ENCODE results near the gene KLHL40. TPM values are rescaled to one million over a fixed set of nuclear protein-coding genes. Genes with fewer than 3 reads are reported as not detected.

The KLHL40 gene
- total and polyA plus RNA-seq, 4 donors: 0.05 TPM; not detected in 3

DNA sequence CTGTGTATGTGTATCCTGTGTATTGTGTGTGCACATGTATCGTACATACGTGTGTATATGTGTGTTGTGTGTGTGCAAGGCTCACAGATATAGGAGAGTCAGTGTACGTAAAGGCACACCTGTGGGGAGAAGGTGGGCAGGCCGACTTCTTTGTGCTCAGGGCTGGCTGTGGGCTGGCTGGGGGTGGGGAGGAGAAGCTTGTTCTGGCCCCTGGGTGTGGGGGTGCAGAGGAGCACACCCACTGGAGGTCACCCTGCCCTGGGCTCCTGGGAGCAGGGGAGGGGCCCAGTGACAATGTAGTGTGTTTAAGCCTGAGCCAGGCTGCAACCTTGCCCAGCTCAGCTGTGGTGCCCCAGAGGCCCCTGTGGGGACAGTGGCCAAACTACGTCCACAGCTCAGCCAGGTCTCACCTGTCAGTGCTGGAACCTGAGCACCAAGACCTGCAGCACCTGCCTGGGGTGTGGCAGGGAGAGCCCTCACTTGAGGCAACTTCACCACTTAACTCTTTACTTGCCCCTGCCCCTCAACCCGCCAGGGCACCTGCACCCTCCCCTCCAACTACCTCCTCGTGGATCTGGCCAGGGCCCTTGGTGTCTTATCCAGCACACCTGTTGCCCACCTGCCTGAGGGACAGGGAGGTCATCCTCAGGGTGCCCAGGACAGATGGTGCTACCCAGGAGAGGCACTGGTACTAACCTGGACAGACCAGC is 19.9 kb downstream of the KLHL40 start:
- Histone ChIP-seq H3K36me3 (ENCODE audit: control insufficient read depth in 4 of 4, insufficient read depth in 4 of 4, low read length in 4 of 4) (no peaks in the 10 kb centered on the region), H3K27ac (ENCODE audit: low read depth in 1 of 2, low read length in 1 of 2) (no peak overlapping the region), H3K4me1 (ENCODE audit: control insufficient read depth in 5 of 5, insufficient read depth in 5 of 5, low read length in 5 of 5) (no peaks in the 10 kb centered on the region), H3K4me3 (no peak overlapping the region), H3K27me3 (ENCODE audit: control insufficient read depth in 3 of 3, insufficient read depth in 3 of 3, low read length in 2 of 3) (peaks cover 0 to 2% (median 0%) of the 10 kb centered on the region in 3 donors), H3K9ac (ENCODE audit: insufficient read depth in 1 of 2, low read length in 2 of 2) (no peak overlapping the region), H3K9me3 (ENCODE audit: control insufficient read depth in 4 of 4, insufficient read depth in 3 of 4, low read length in 3 of 4) (no peaks in the 10 kb centered on the region)
- 78 to 87% methylated on average over 7 of the region's 7 CpGs for WGBS, 2 donors
- DNase-seq (no peak), ATAC-seq (ENCODE audit: insufficient read depth, low FRiP score) (no peak)
- TF ChIP-seq, protein P1, sequence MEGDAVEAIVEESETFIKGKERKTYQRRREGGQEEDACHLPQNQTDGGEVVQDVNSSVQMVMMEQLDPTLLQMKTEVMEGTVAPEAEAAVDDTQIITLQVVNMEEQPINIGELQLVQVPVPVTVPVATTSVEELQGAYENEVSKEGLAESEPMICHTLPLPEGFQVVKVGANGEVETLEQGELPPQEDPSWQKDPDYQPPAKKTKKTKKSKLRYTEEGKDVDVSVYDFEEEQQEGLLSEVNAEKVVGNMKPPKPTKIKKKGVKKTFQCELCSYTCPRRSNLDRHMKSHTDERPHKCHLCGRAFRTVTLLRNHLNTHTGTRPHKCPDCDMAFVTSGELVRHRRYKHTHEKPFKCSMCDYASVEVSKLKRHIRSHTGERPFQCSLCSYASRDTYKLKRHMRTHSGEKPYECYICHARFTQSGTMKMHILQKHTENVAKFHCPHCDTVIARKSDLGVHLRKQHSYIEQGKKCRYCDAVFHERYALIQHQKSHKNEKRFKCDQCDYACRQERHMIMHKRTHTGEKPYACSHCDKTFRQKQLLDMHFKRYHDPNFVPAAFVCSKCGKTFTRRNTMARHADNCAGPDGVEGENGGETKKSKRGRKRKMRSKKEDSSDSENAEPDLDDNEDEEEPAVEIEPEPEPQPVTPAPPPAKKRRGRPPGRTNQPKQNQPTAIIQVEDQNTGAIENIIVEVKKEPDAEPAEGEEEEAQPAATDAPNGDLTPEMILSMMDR (IDR thresholded peaks at IDR 0.05; ENCODE audit: control extremely low read depth, extremely low read depth): no peak

DNA sequence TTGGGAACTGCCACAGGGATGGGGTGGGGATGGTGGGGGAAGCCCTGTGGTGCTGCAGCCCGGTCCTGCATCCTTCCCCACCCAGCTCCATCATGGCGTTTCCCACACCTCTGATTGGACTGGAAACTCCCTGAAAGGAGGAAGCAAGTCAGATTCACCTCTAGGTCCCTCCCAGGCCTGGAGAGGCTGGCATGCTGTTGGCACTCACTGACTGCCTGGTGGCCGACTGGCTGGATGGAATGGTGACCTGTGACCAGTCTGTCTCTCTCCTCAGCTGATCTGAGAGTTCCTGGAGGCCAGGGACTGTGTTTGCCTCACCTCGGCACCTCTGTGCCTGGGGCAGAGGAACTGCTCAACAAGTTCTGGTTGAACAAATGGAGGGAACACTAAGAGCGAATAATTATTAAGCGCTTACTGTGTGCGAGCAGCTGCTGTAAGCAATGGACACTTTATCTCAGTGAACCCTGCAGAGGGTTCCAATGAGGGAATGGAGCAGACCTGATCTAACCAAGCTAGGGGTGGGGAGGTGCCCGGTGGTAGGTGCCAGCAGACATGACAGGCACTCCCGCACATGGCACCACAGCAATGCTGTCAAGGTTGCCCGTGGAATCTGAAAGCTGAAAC is 20.7 kb downstream of the KLHL40 start:
- WGBS, 2 donors: 79 to 82% methylated on average over 10 of the region's 10 CpGs
- H3K27me3 ChIP-seq (ENCODE audit: control insufficient read depth in 3 of 3, insufficient read depth in 3 of 3, low read length in 2 of 3): peaks cover 0 to 2% (median 0%) of the 10 kb centered on the region in 3 donors
- ATAC-seq (ENCODE audit: insufficient read depth, low FRiP score) (no peak), DNase-seq (no peak)
- TF ChIP-seq, protein P1 (IDR thresholded peaks at IDR 0.05; ENCODE audit: control extremely low read depth, extremely low read depth): no peak
- H3K9ac ChIP-seq (ENCODE audit: insufficient read depth in 1 of 2, low read length in 2 of 2): no peak overlapping the region
- no peaks in the 10 kb centered on the region for H3K36me3 ChIP-seq (ENCODE audit: control insufficient read depth in 4 of 4, insufficient read depth in 4 of 4, low read length in 4 of 4)
- no peak overlapping the region for H3K27ac ChIP-seq (ENCODE audit: low read depth in 1 of 2, low read length in 1 of 2)
- no peaks in the 10 kb centered on the region for H3K4me1 ChIP-seq (ENCODE audit: control insufficient read depth in 5 of 5, insufficient read depth in 5 of 5, low read length in 5 of 5)
- no peak overlapping the region for H3K4me3 ChIP-seq
- no peaks in the 10 kb centered on the region for H3K9me3 ChIP-seq (ENCODE audit: control insufficient read depth in 4 of 4, insufficient read depth in 3 of 4, low read length in 3 of 4)

DNA sequence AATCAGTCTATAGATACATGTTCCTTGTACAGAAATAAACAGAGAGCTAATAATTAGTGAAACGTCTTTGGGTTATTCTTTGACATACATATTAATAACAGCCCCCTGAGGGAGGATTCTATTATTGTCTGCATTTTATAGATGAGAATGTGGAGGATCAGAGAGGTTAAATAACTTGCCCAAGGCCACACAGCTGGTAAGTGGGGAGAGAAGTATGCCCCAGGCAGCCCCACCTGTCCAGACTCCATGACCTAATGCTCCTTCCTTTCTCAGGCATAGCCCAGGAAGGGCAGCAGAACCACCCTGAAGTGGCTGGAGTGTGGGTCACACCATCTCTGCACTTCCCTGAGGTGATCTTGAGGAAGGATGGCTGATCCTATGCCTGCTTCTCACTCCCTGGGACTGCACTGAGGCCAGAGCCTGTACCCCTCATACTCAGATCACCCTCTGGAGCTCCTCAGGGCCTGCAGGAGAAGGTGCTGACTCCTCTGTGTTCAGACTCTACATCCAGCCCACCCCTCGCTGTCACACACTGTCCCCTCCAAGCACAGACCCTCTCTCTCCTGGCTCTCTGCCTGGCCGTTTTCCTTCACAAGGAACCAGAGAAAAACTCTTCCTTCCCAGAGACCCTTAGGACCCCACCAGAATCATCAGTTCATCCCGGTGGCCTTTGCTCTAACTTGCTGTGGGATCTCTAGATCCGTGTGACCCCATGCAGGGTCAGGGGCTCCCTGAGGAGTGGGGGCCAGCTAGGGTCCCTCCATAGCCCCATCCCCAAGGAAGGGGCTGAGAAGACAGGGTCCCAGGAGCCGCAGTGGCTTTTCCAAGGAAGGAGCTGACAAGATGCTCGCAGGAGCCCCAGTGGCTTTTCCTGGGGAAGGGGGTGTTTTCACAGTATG is 21.6 kb downstream of the KLHL40 start:
- Histone ChIP-seq H3K4me1 (ENCODE audit: control insufficient read depth in 5 of 5, insufficient read depth in 5 of 5, low read length in 5 of 5) (no peaks in the 10 kb centered on the region), H3K9ac (ENCODE audit: insufficient read depth in 1 of 2, low read length in 2 of 2) (no peak overlapping the region), H3K9me3 (ENCODE audit: control insufficient read depth in 4 of 4, insufficient read depth in 3 of 4, low read length in 3 of 4) (no peaks in the 10 kb centered on the region), H3K27ac (ENCODE audit: low read depth in 1 of 2, low read length in 1 of 2) (no peak overlapping the region), H3K27me3 (ENCODE audit: control insufficient read depth in 3 of 3, insufficient read depth in 3 of 3, low read length in 2 of 3) (no peaks in the 10 kb centered on the region), H3K36me3 (ENCODE audit: control insufficient read depth in 4 of 4, insufficient read depth in 4 of 4, low read length in 4 of 4) (no peaks in the 10 kb centered on the region), H3K4me3 (no peak overlapping the region)
- WGBS, 2 donors: 73 to 78% methylated on average over 7 of the region's 7 CpGs
- TF ChIP-seq, protein P1 (IDR thresholded peaks at IDR 0.05; ENCODE audit: control extremely low read depth, extremely low read depth): no peak
- DNase-seq (no peak), ATAC-seq (ENCODE audit: insufficient read depth, low FRiP score) (no peak)
